ENCODE results near the gene SERPINB10. TPM values are rescaled to one million over a fixed set of nuclear protein-coding genes. Genes with fewer than 3 reads are reported as not detected.

SERPINB10 gene
- total RNA-seq, 1 donor from 2014 or later = not detected

- DNase-seq (ENCODE audit: low read depth) = peak; percentile 74
Observed at GRCh38 chr18:63979409-63979920, 71.7 kb downstream of the SERPINB10 start.

GRCh38 chr18:63980027-63980426 lies 72.3 kb downstream of the SERPINB10 start:
- DNase-seq (ENCODE audit: low read depth) = no peak

DNA sequence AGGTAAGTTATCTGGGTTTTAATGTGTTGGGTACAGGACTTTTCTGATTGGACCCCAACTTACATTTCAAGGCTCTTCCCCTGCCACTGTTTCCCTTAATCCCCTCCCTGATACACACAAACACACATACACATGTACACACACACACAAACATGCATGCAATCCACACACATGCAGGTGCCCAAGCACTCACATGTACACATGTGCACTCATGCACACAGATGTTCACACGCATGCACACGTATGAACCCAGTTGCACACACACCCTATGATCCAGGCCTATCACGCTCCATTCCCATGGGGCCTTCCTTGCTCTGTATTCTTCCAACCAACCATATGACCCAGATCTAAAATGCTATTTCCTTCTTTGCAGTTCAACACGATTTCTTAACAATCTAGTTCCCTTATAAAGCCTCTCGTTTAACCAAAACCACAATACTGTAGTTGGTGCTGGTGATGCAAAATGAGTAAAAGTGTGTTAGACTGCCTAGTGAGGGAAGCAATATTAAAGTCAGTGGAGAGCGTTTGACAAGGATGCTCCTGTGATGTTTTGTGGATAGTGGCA lies 73.2 kb downstream of the SERPINB10 start:
- DNase-seq (ENCODE audit: low read depth) = no peak

DNA sequence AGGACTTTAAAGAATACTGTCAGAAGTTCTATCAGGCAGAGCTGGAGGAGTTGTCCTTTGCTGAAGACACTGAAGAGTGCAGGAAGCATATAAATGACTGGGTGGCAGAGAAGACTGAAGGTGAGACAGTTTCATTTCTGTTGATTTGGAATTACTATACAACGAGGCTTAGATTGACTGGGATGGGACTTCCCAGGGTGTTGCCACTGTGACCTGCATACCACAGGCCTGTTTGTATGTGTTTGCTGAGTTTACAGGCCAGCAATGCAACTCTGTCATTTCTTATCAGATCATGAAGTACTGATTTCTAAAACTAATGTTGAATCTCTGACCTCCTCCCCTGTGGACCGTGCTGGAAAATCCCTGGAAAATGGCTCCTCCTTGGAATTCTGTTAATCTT lies 74.0 kb downstream of the SERPINB10 start:
- DNase-seq (ENCODE audit: low read depth) = no peak

DNA sequence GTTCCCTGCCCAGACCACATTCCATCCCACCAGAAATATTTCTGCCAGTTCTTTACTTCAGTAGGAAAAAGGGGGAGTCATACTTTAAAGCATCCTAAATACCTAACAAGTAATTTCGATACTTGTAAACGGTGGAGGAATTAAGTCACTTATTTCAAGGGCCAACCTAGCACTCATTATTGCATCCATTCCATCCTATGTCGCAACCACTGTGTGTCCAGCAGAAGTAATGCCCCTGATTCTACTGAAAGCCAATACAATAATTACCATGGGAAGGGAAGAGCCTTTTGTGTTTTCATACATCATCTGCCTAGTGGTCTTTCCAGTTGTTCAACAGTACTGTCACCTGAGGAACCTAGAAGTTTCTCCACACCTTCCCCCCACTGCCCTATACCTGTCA lies 74.6 kb downstream of the SERPINB10 start:
- no peak for DNase-seq (ENCODE audit: low read depth)

Other genes starting within 250 kb of the SERPINB10 start
- not detected in 2 replicates for gene SERPINB3, start 246.1 kb upstream of the SERPINB10 start, total RNA-seq
- gene SERPINB11, start 205.0 kb upstream of the SERPINB10 start, total RNA-seq = not detected in 2 replicates
- gene SERPINB7, start 132.5 kb upstream of the SERPINB10 start, total RNA-seq = 4.5 and 6.4 TPM in 2 replicates
- 0.40 and 1.3 TPM in 2 replicates for gene SERPINB2, start 20.3 kb upstream of the SERPINB10 start, total RNA-seq
- gene HMSD, start 41.3 kb downstream of the SERPINB10 start, total RNA-seq = not detected in 2 replicates
- gene SERPINB8, start 62.1 kb downstream of the SERPINB10 start, total RNA-seq = 4.8 and 5.7 TPM in 2 replicates
- not detected in 2 replicates for gene LINC00305, start 241.1 kb downstream of the SERPINB10 start, total RNA-seq

Data from myocyte (in vitro differentiated cells).